Astrocyte of the cerebellum (primary cell): ENCODE results near the gene CCDC188.

Experiments used
- DNase-seq: peaks from one replicate; pipeline ENCODE4 v3.0.0-alpha.2; 2011; ENCODE audit warnings: low read depth
- H3K4me3 ChIP-seq: 2 replicates; pipeline ENCODE4 v1.5.1; 2011; ENCODE audit warnings: mild to moderate bottlenecking, low read depth, low read length, moderate library complexity
- in situ Hi-C: cut with HindIII; loops from 2 replicates; pipeline ENCODE4 v1.10.0; 2017; ENCODE audit warnings: low sequenced_read_pairs
- TF ChIP-seq, protein P1 (sequence below): IDR thresholded peaks from 2 replicates; pipeline ENCODE4 v1.5.1; 2012; ENCODE audit warnings: low read length, low read depth, moderate library complexity, mild to moderate bottlenecking; ENCODE audit errors: missing control alignments

The CCDC188 gene

DNA sequence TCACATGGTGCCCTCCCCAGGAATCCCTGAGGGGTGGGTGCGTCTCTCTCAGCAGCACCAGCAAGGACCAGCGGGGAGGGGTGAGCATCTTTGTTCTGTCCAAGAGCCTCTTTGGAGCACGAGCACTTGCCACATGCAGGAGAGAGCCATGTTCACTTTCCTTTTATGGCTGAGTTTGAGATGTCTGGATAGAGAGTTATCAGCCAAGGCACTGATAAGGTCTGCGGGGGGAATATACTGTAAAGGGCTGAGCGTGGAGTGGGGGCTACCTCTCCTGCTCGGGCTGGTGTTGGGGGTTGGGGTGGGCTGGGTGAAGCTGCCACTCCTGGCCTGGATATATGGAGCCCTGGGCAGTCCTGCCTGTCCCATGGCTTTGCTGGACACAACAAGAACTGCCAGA is 34.9 kb upstream of the CCDC188 start:
- in situ Hi-C loops = no loop called here
- no peak for DNase-seq
- TF ChIP-seq, protein P1, sequence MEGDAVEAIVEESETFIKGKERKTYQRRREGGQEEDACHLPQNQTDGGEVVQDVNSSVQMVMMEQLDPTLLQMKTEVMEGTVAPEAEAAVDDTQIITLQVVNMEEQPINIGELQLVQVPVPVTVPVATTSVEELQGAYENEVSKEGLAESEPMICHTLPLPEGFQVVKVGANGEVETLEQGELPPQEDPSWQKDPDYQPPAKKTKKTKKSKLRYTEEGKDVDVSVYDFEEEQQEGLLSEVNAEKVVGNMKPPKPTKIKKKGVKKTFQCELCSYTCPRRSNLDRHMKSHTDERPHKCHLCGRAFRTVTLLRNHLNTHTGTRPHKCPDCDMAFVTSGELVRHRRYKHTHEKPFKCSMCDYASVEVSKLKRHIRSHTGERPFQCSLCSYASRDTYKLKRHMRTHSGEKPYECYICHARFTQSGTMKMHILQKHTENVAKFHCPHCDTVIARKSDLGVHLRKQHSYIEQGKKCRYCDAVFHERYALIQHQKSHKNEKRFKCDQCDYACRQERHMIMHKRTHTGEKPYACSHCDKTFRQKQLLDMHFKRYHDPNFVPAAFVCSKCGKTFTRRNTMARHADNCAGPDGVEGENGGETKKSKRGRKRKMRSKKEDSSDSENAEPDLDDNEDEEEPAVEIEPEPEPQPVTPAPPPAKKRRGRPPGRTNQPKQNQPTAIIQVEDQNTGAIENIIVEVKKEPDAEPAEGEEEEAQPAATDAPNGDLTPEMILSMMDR = no peak

DNA sequence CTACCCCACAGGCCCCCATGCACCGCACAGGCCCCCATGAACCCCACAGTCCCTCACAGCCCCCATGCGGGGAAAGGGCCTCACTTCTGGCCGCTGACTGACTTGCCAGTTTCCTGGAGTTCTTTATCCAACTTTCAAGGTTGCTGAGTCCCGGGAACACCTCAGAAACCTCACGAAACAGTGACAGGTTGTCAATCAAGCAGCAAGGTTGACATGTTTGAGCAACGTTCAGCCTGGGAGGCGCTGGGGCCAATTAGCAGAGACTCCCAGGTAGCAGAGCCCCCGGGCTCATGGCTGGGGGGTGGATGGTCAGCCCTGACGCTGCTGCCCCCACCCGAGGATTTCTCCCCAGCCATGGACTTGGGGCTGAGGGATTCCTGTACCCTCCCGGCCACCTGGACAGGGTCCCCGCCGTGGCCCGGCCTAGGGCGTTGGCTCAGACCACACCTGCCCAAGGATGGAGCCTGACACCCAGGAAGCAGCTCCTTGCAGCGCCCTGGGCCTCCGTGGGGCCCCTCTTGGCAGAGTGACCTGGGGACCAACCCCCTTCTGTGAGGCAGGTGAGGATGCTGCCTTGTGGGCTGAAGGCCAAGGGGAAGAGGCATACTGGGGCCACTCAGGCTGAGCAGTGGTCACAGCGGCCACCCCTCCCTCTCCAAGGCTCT is 33.8 kb upstream of the CCDC188 start:
- DNase-seq = no peak
- TF ChIP-seq, protein P1 = no peak
- in situ Hi-C loops = no loop called here
- H3K4me3 ChIP-seq = no peak overlapping the region

More for the DNA sequence above, 34.9 kb upstream of the CCDC188 start:
- H3K4me3 ChIP-seq = no peak overlapping the region

DNA sequence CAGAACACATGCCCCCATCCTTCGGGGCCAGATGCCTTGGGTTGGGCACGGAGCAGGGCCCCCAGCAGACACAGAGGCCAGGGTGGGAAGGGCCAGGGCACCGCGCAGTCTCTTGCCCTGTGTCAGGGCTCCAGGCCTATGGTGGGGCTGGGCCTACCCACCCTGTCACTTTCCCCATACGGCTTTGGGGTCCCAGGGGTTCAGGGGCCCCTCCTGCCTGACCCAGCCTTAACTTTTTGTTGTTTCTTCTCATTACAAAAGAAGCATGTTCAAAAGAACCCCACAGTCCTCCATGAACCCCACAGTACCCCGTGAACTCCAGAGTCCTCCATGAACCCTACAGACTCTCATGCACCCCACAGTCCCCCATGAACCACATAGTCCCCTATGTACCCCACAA is 33.0 kb upstream of the CCDC188 start:
- DNase-seq = no peak
- in situ Hi-C loops = no loop called here
- no peak overlapping the region for H3K4me3 ChIP-seq
- TF ChIP-seq, protein P1 = no peak

DNA sequence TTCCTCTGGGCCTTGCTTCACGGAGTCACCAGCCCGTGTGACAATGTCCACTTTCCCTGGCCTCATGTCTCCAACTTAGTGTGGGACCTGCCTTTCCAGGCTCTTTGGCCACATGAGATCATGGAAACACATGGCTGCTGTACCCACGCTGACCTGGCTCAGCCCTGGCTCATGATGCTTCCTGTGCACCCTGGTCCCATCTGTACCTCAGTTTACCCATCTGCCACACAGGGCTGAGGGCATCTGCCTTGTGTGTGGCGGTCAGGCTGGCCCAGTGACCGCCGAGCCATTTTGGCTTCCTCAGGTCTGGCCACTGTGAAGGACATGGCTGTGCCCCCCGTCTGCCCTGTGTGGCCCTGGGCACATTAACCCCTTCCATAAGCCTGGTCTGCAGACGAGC is 32.2 kb upstream of the CCDC188 start:
- DNase-seq = no peak
- no peak overlapping the region for H3K4me3 ChIP-seq
- TF ChIP-seq, protein P1 = no peak
- in situ Hi-C loops = no loop called here

DNA sequence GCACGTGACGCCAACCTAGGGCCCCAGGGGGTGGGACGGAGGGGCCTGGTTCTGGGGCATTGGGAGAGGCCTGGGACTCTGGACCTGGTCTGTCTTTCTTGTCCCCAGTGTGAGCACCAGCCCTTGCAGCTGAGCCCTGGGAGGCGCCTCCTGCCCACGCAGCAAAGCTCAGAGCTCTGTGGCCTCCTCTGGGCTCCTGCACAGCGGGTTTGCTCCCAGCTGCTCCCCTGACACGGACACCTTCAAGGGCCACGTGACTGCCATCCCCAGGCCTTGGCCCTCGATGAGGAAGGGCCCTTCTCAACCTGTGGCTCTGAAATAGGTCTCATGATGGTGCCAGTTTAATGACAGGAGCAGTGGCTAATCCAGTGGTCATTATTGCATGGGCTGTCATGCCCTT is 31.5 kb upstream of the CCDC188 start:
- TF ChIP-seq, protein P1 = no peak

DNA sequence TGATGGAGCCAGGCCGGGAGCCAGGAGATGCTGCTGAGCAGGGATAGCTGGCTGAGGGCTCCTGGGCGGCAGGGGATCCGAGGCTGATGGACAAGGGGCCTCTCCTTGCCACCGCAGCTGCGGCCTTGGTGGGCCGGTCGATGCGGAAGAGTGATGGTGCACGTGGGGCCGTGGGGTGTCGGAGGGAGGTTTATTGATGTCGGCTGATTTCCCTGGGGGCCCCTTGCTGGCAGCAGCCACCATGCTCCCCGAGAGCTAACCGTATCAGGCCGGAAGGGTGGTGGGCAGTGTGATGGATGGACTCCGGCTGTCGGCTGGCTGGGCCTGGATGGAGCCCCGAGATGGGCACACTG is 31.0 kb upstream of the CCDC188 start:
- no peak overlapping the region for H3K4me3 ChIP-seq
- in situ Hi-C loops = no loop called here
- TF ChIP-seq, protein P1 = no peak
- DNase-seq = no peak

More for the DNA sequence above, 31.5 kb upstream of the CCDC188 start:
- no peak for DNase-seq
- no peak overlapping the region for H3K4me3 ChIP-seq
- in situ Hi-C loops = no loop called here
